WTC11 (cell line): ENCODE results near the gene TM9SF1. TPM values are rescaled to one million over a fixed set of nuclear protein-coding genes. Genes with fewer than 3 reads are reported as not detected.

ENCODE experiments used
- ATAC-seq: fragments of 200-7000 bp; cut with Tn5 transposase; 2 replicates; pipeline ENCODE4 v1.10.0; 2021; ENCODE audit warnings: mild to moderate bottlenecking, moderate library complexity
- CTCF ChIA-PET: fragments of 300-600 bp; sonication (Branson Sonifier 250); formaldehyde crosslinking; loops from one replicate; lab custom pipeline; 2021; ENCODE audit warnings: antibody characterized with exemption; lab: Charles Lee
- POLR2A ChIA-PET: fragments of 350-600 bp; sonication (Branson Sonifier 250); formaldehyde crosslinking; loops from one replicate; lab custom pipeline; 2021; ENCODE audit warnings: antibody characterized with exemption; lab: Charles Lee
- DNase-seq: peaks from one replicate; pipeline ENCODE4 v3.0.0; 2021; ENCODE audit warnings: low spot score
- H3K27ac Mint-ChIP-seq: 2 replicates; pipeline ENCODE4 v1.8.0; 2021; ENCODE audit warnings: mixed read lengths
- H3K27me3 Mint-ChIP-seq: 2 replicates; pipeline ENCODE4 v1.8.0; 2021; ENCODE audit warnings: low read depth, mild to moderate bottlenecking, moderate library complexity, mixed read lengths
- H3K36me3 Mint-ChIP-seq: 2 replicates; pipeline ENCODE4 v1.8.0; 2021; ENCODE audit warnings: mixed read lengths
- H3K4me1 Mint-ChIP-seq: 2 replicates; pipeline ENCODE4 v1.8.0; 2022; ENCODE audit warnings: mixed read lengths
- H3K4me3 Mint-ChIP-seq: 2 replicates; pipeline ENCODE4 v1.8.0; 2021; ENCODE audit warnings: mild to moderate bottlenecking, moderate library complexity, mixed read lengths
- H3K9me3 Mint-ChIP-seq: 2 replicates; pipeline ENCODE4 v1.8.0; 2021; ENCODE audit warnings: mixed read lengths
- ATF1 ChIP-seq: sonication (generic); formaldehyde crosslinking; IDR thresholded peaks from 2 replicates; pipeline ENCODE4 v1.8.1; 2023; ENCODE audit warnings: mild to moderate bottlenecking, moderate library complexity, missing genetic modification reagents
- CBFB ChIP-seq: sonication (generic); formaldehyde crosslinking; IDR thresholded peaks from 2 replicates; pipeline ENCODE4 v1.8.1; 2022; ENCODE audit warnings: mild to moderate bottlenecking, low read depth, missing genetic modification reagents
- GTF2I ChIP-seq: fragments of 250-450 bp; sonication (Bioruptor Pico); conservative IDR thresholded peaks from 2 replicates; pipeline ENCODE4 v1.4.0; 2021; ENCODE audit warnings: mild to moderate bottlenecking
- MYBL2 ChIP-seq: sonication (generic); formaldehyde crosslinking; IDR thresholded peaks from 2 replicates; pipeline ENCODE4 v1.8.1; 2023; ENCODE audit warnings: mild to moderate bottlenecking, moderate library complexity, missing genetic modification reagents
- NFE2L1 ChIP-seq: sonication (generic); formaldehyde crosslinking; IDR thresholded peaks from 2 replicates; pipeline ENCODE4 v1.8.1; 2023; ENCODE audit warnings: missing genetic modification reagents
- NR3C1 ChIP-seq: sonication (generic); formaldehyde crosslinking; conservative IDR thresholded peaks from 2 replicates; pipeline ENCODE4 v1.8.1; 2023; ENCODE audit warnings: low read depth, mild to moderate bottlenecking, missing genetic modification reagents
- SP1 ChIP-seq: sonication (generic); formaldehyde crosslinking; conservative IDR thresholded peaks from 2 replicates; pipeline ENCODE4 v1.8.1; 2022; ENCODE audit warnings: missing genetic modification reagents
- TEAD1 ChIP-seq: sonication (generic); formaldehyde crosslinking; IDR thresholded peaks from 2 replicates; pipeline ENCODE4 v1.8.0; 2022; ENCODE audit warnings: mild to moderate bottlenecking, missing genetic modification reagents
- ZBTB21 ChIP-seq: sonication (generic); formaldehyde crosslinking; IDR thresholded peaks from 2 replicates; pipeline ENCODE4 v1.8.1; 2023; ENCODE audit warnings: mild to moderate bottlenecking, missing genetic modification reagents, borderline replicate concordance
- ZNF416 ChIP-seq: fragments of 250-450 bp; sonication (Bioruptor Pico); IDR thresholded peaks from 2 replicates; pipeline ENCODE4 v1.9.0; 2021; ENCODE audit warnings: mild to moderate bottlenecking, inconsistent platforms
- total RNA-seq: library from RNA; stranded (reverse); gene quantifications from 3 replicates; pipeline ENCODE4 v1.2.3, GENCODE V29; 2021
- TF ChIP-seq, protein P1 (sequence below): fragments of 250-450 bp; sonication (Bioruptor Pico); IDR thresholded peaks from 2 replicates; pipeline ENCODE4 v1.9.0; 2021; ENCODE audit warnings: moderate library complexity, mild to moderate bottlenecking, inconsistent platforms, borderline replicate concordance
- TF ChIP-seq, protein P2 (sequence below): sonication (generic); formaldehyde crosslinking; IDR thresholded peaks from 2 replicates; pipeline ENCODE4 v1.8.1; 2023; ENCODE audit warnings: mild to moderate bottlenecking, missing genetic modification reagents, borderline replicate concordance
- TF ChIP-seq, protein P3 (sequence below): sonication (generic); formaldehyde crosslinking; IDR thresholded peaks from 2 replicates; pipeline ENCODE4 v1.8.1; 2023; ENCODE audit warnings: mild to moderate bottlenecking, missing genetic modification reagents, moderate library complexity
- TF ChIP-seq, protein P4 (sequence below): sonication (generic); formaldehyde crosslinking; IDR thresholded peaks from 2 replicates; pipeline ENCODE4 v1.8.0; 2022; ENCODE audit warnings: mild to moderate bottlenecking, missing genetic modification reagents
- TF ChIP-seq, protein P5 (sequence below): sonication (generic); formaldehyde crosslinking; IDR thresholded peaks from 2 replicates; pipeline ENCODE4 v1.8.1; 2022; ENCODE audit warnings: low read depth, missing genetic modification reagents, borderline replicate concordance
- TF ChIP-seq, protein P6 (sequence below): sonication (generic); formaldehyde crosslinking; IDR thresholded peaks from 2 replicates; pipeline ENCODE4 v1.8.1; 2023; ENCODE audit warnings: mild to moderate bottlenecking, moderate library complexity, missing genetic modification reagents
- TF ChIP-seq, protein P7 (sequence below): fragments of 250-450 bp; sonication (Bioruptor Pico); IDR thresholded peaks from 2 replicates; pipeline ENCODE4 v1.9.0; 2021; ENCODE audit warnings: mild to moderate bottlenecking
- TF ChIP-seq, protein P8 (sequence below): sonication (generic); formaldehyde crosslinking; IDR thresholded peaks from 2 replicates; pipeline ENCODE4 v1.8.1; 2023; ENCODE audit warnings: mild to moderate bottlenecking, missing genetic modification reagents
- TF ChIP-seq, protein P9 (sequence below): sonication (generic); formaldehyde crosslinking; IDR thresholded peaks from 2 replicates; pipeline ENCODE4 v1.8.0; 2022; ENCODE audit warnings: mild to moderate bottlenecking, missing genetic modification reagents

Gene TM9SF1
- total RNA-seq, 1 experiment from 2014 or later = 27.9 TPM

DNA sequence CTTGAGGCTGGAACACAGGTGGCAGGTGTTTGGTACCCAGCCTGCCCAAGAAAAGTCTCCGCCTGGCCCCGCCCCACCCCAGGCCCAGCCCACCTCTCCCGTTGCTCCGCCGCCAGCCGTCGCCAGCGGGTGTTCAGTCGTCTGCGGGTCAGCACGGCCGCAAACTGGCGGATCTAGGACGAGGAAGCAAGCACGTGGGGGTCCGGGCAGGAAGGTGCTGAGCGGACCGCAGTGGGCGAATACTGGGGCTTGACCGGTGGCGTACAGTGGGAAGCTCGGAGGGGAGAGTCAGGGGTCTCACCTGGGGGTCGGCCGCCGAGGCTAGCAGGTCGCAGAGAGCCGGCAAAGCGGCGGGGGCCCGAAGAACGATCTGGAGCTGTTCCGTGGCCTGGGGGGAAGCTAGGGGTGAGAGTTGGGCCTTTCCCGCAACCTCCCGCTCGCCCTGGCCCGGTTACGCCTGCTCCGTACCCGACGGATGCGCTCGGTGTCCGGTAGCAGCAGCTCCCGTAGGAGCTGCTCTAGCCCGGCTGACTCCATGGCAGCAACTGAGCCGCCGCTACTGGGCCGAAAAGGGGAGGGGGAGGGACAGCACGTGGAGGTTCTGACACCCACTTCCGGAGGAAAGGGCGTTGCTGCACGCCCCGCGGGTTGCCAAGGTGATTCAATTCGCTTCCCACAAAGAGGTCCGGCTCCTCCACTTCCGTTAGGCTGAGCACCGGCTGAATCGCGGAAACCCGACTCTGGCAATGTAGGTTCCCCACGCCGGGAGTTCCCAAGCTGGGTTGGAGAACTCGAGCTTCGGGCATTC, 6.8 kb downstream of the TM9SF1 start, which contains the start of gene IPO4:
Gene IPO4, minus strand, starts transcription at position 566 of the 808 bp plus-strand sequence. Its CDS starts 29 bp downstream, at position 537.
- Mint-ChIP-seq H3K36me3 (peaks cover 33% of the 10 kb centered on the region), H3K4me1 (peaks cover 16% of the 10 kb centered on the region), H3K9me3 (no peaks in the 10 kb centered on the region), H3K27me3 (no peaks in the 10 kb centered on the region), H3K27ac (peak within 1 kb of the TSS; percentile 76; the same call in 1 of the 2 replicates), H3K4me3 (peak within 1 kb of the TSS; percentile 89)
- ATAC-seq (peak; percentile 88), DNase-seq (peak; percentile 97)
- ChIA-PET CTCF (interaction anchor here (0.5 to 3.3 kb wide), 12 partner anchors 17 to 243 kb away, joined by 3 to 24 read pairs (median 4); partner anchors contain the start of genes CHMP4A, DCAF11, IRF9 and MDP1), POLR2A (interaction anchor here (0.6 to 1.7 kb wide), 7 partner anchors 20 to 668 kb away, joined by 3 to 11 read pairs (median 7); partner anchors contain the start of genes CHMP4A, DCAF11, IRF9 and MDP1)
- TF ChIP-seq NR3C1 (CRISPR knock-in tag) = peak; percentile 87; the same call in 1 of the 2 replicates
- TF ChIP-seq CBFB (CRISPR knock-in tag) = peak; percentile 82; the same call in 1 of the 2 replicates
- TF ChIP-seq, protein P1, sequence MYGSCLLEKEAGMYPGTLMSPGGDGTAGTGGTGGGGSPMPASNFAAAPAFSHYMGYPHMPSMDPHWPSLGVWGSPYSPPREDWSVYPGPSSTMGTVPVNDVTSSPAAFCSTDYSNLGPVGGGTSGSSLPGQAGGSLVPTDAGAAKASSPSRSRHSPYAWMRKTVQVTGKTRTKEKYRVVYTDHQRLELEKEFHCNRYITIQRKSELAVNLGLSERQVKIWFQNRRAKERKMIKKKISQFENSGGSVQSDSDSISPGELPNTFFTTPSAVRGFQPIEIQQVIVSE = no peak
- TF ChIP-seq ZBTB21 (CRISPR knock-in tag) = peak; percentile 82
- TF ChIP-seq, protein P2, sequence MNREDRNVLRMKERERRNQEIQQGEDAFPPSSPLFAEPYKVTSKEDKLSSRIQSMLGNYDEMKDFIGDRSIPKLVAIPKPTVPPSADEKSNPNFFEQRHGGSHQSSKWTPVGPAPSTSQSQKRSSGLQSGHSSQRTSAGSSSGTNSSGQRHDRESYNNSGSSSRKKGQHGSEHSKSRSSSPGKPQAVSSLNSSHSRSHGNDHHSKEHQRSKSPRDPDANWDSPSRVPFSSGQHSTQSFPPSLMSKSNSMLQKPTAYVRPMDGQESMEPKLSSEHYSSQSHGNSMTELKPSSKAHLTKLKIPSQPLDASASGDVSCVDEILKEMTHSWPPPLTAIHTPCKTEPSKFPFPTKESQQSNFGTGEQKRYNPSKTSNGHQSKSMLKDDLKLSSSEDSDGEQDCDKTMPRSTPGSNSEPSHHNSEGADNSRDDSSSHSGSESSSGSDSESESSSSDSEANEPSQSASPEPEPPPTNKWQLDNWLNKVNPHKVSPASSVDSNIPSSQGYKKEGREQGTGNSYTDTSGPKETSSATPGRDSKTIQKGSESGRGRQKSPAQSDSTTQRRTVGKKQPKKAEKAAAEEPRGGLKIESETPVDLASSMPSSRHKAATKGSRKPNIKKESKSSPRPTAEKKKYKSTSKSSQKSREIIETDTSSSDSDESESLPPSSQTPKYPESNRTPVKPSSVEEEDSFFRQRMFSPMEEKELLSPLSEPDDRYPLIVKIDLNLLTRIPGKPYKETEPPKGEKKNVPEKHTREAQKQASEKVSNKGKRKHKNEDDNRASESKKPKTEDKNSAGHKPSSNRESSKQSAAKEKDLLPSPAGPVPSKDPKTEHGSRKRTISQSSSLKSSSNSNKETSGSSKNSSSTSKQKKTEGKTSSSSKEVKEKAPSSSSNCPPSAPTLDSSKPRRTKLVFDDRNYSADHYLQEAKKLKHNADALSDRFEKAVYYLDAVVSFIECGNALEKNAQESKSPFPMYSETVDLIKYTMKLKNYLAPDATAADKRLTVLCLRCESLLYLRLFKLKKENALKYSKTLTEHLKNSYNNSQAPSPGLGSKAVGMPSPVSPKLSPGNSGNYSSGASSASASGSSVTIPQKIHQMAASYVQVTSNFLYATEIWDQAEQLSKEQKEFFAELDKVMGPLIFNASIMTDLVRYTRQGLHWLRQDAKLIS = peak; percentile 61; the same call in 1 of the 2 replicates
- peak; percentile 82 for TF ChIP-seq MYBL2 (CRISPR knock-in tag)
- peak; percentile 68 for TF ChIP-seq TEAD1 (CRISPR knock-in tag)
- TF ChIP-seq GTF2I = no peak
- TF ChIP-seq, protein P3, sequence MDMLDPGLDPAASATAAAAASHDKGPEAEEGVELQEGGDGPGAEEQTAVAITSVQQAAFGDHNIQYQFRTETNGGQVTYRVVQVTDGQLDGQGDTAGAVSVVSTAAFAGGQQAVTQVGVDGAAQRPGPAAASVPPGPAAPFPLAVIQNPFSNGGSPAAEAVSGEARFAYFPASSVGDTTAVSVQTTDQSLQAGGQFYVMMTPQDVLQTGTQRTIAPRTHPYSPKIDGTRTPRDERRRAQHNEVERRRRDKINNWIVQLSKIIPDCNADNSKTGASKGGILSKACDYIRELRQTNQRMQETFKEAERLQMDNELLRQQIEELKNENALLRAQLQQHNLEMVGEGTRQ (CRISPR knock-in tag) = peak; percentile 86
- TF ChIP-seq, protein P4, sequence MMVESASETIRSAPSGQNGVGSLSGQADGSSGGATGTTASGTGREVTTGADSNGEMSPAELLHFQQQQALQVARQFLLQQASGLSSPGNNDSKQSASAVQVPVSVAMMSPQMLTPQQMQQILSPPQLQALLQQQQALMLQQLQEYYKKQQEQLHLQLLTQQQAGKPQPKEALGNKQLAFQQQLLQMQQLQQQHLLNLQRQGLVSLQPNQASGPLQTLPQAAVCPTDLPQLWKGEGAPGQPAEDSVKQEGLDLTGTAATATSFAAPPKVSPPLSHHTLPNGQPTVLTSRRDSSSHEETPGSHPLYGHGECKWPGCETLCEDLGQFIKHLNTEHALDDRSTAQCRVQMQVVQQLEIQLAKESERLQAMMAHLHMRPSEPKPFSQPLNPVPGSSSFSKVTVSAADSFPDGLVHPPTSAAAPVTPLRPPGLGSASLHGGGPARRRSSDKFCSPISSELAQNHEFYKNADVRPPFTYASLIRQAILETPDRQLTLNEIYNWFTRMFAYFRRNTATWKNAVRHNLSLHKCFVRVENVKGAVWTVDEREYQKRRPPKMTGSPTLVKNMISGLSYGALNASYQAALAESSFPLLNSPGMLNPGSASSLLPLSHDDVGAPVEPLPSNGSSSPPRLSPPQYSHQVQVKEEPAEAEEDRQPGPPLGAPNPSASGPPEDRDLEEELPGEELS (CRISPR knock-in tag) = 0 out of 2 replicates have a peak, but pooled peaks have one; percentile 52
- TF ChIP-seq, protein P5, sequence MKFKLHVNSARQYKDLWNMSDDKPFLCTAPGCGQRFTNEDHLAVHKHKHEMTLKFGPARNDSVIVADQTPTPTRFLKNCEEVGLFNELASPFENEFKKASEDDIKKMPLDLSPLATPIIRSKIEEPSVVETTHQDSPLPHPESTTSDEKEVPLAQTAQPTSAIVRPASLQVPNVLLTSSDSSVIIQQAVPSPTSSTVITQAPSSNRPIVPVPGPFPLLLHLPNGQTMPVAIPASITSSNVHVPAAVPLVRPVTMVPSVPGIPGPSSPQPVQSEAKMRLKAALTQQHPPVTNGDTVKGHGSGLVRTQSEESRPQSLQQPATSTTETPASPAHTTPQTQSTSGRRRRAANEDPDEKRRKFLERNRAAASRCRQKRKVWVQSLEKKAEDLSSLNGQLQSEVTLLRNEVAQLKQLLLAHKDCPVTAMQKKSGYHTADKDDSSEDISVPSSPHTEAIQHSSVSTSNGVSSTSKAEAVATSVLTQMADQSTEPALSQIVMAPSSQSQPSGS (CRISPR knock-in tag) = no peak
- peak; percentile 64; the same call in 1 of the 2 replicates for TF ChIP-seq NFE2L1 (CRISPR knock-in tag)
- TF ChIP-seq ATF1 (CRISPR knock-in tag) = 0 out of 2 replicates have a peak, but pooled peaks have one; percentile 39
- TF ChIP-seq, protein P6, sequence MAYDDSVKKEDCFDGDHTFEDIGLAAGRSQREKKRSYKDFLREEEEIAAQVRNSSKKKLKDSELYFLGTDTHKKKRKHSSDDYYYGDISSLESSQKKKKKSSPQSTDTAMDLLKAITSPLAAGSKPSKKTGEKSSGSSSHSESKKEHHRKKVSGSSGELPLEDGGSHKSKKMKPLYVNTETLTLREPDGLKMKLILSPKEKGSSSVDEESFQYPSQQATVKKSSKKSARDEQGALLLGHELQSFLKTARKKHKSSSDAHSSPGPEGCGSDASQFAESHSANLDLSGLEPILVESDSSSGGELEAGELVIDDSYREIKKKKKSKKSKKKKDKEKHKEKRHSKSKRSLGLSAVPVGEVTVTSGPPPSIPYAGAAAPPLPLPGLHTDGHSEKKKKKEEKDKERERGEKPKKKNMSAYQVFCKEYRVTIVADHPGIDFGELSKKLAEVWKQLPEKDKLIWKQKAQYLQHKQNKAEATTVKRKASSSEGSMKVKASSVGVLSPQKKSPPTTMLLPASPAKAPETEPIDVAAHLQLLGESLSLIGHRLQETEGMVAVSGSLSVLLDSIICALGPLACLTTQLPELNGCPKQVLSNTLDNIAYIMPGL (CRISPR knock-in tag) = peak; percentile 50; the same call in 1 of the 2 replicates
- no peak for TF ChIP-seq ZNF416 (CRISPR knock-in tag)
- TF ChIP-seq, protein P7, sequence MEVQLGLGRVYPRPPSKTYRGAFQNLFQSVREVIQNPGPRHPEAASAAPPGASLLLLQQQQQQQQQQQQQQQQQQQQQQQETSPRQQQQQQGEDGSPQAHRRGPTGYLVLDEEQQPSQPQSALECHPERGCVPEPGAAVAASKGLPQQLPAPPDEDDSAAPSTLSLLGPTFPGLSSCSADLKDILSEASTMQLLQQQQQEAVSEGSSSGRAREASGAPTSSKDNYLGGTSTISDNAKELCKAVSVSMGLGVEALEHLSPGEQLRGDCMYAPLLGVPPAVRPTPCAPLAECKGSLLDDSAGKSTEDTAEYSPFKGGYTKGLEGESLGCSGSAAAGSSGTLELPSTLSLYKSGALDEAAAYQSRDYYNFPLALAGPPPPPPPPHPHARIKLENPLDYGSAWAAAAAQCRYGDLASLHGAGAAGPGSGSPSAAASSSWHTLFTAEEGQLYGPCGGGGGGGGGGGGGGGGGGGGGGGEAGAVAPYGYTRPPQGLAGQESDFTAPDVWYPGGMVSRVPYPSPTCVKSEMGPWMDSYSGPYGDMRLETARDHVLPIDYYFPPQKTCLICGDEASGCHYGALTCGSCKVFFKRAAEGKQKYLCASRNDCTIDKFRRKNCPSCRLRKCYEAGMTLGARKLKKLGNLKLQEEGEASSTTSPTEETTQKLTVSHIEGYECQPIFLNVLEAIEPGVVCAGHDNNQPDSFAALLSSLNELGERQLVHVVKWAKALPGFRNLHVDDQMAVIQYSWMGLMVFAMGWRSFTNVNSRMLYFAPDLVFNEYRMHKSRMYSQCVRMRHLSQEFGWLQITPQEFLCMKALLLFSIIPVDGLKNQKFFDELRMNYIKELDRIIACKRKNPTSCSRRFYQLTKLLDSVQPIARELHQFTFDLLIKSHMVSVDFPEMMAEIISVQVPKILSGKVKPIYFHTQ (CRISPR knock-in tag) = no peak
- TF ChIP-seq, protein P8, sequence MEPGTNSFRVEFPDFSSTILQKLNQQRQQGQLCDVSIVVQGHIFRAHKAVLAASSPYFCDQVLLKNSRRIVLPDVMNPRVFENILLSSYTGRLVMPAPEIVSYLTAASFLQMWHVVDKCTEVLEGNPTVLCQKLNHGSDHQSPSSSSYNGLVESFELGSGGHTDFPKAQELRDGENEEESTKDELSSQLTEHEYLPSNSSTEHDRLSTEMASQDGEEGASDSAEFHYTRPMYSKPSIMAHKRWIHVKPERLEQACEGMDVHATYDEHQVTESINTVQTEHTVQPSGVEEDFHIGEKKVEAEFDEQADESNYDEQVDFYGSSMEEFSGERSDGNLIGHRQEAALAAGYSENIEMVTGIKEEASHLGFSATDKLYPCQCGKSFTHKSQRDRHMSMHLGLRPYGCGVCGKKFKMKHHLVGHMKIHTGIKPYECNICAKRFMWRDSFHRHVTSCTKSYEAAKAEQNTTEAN = peak; percentile 69; the same call in 1 of the 2 replicates
- TF ChIP-seq, protein P9, sequence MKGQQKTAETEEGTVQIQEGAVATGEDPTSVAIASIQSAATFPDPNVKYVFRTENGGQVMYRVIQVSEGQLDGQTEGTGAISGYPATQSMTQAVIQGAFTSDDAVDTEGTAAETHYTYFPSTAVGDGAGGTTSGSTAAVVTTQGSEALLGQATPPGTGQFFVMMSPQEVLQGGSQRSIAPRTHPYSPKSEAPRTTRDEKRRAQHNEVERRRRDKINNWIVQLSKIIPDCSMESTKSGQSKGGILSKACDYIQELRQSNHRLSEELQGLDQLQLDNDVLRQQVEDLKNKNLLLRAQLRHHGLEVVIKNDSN = peak; percentile 87
- TF ChIP-seq SP1 (CRISPR knock-in tag) = peak; percentile 88
